Neutrophil (primary cell): Measurements from ENCODE around the gene MGARP.
"Not testable (repeated sequence)": the region's sequence is repeated elsewhere in the genome, so short reads cannot be mapped to it uniquely, and the experiment has no call there.

ENCODE experiments used
- H3K27ac ChIP-seq: fragments of 200-600 bp; sonication (generic); 2 replicates; pipeline ENCODE4 v1.5.1; 2016; ENCODE audit warnings: mild to moderate bottlenecking, moderate library complexity
- H3K27me3 ChIP-seq: fragments of 200-600 bp; sonication (generic); 2 replicates; pipeline ENCODE4 v1.6.0; 2016; ENCODE audit warnings: mild to moderate bottlenecking
- H3K36me3 ChIP-seq: fragments of 200-600 bp; sonication (generic); 2 replicates; pipeline ENCODE4 v1.5.1; 2017
- H3K4me1 ChIP-seq, 2 experiments: fragments of 200-600 bp in 1 of 2; sonication (generic) in 1 of 2; 1 replicate in 1 of 2; 2 replicates in 1 of 2; pipeline versions ENCODE4 v1.5.1 to v1.6.1; 2013 to 2016; ENCODE audit warnings: low read depth in 1 of 2, low read length in 1 of 2, mild to moderate bottlenecking in 1 of 2, moderate library complexity in 1 of 2; ENCODE audit not compliant: control insufficient read depth in 1 of 2, insufficient read depth in 1 of 2
- H3K4me3 ChIP-seq, 2 experiments: fragments of 200-600 bp in 1 of 2; sonication (generic) in 1 of 2; 1 replicate in 1 of 2; 2 replicates in 1 of 2; pipeline ENCODE4 v1.5.1; 2013 to 2016; ENCODE audit warnings: low read depth in 1 of 2, low read length in 1 of 2, mild to moderate bottlenecking in 1 of 2, moderate library complexity in 1 of 2
- H3K9me3 ChIP-seq: fragments of 200-600 bp; sonication (generic); 2 replicates; pipeline ENCODE4 v1.5.1; 2016
- CTCF ChIP-seq: fragments of 200-600 bp; sonication (generic); IDR thresholded peaks from 2 replicates; pipeline ENCODE4 v1.5.1; 2016; ENCODE audit warnings: antibody characterized with exemption

Gene MGARP

GRCh38 chr4:139265654-139266053 lies 14.4 kb downstream of the MGARP start:
- H3K27me3 ChIP-seq: no peaks in the 10 kb centered on the region
- H3K27ac ChIP-seq: no peak overlapping the region
- no peaks in the 10 kb centered on the region for H3K36me3 ChIP-seq
- no peak for TF ChIP-seq CTCF
- no peaks in the 10 kb centered on the region for H3K9me3 ChIP-seq
- peaks cover 7 to 8% of the 10 kb centered on the region in 2 experiments for H3K4me1 ChIP-seq
- H3K4me3 ChIP-seq: no peak overlapping the region

- no peaks in the 10 kb centered on the region for H3K27me3 ChIP-seq
- H3K27ac ChIP-seq: no peak overlapping the region
- H3K4me3 ChIP-seq: no peak overlapping the region
- H3K9me3 ChIP-seq: no peaks in the 10 kb centered on the region
- H3K36me3 ChIP-seq: no peaks in the 10 kb centered on the region
- H3K4me1 ChIP-seq: no peaks in the 10 kb centered on the region
- no peak for TF ChIP-seq CTCF
Measured at GRCh38 chr4:139256349-139256748, 23.7 kb downstream of the MGARP start.

GRCh38 chr4:139255581-139255980 lies 24.4 kb downstream of the MGARP start:
- H3K4me3 ChIP-seq, H3K4me1 ChIP-seq, H3K9me3 ChIP-seq, H3K27me3 ChIP-seq, H3K27ac ChIP-seq, H3K36me3 ChIP-seq: not testable (repeated sequence)

- no peak overlapping the region for H3K27ac ChIP-seq
- H3K9me3 ChIP-seq: no peaks in the 10 kb centered on the region
- no peaks in the 10 kb centered on the region for H3K27me3 ChIP-seq
- H3K4me1 ChIP-seq: no peaks in the 10 kb centered on the region
- H3K36me3 ChIP-seq: no peaks in the 10 kb centered on the region
- TF ChIP-seq CTCF: no peak
- H3K4me3 ChIP-seq: no peak overlapping the region
Measured at GRCh38 chr4:139253713-139254112, 26.3 kb downstream of the MGARP start.

GRCh38 chr4:139253046-139253445 lies 27.0 kb downstream of the MGARP start:
- no peak overlapping the region for H3K27ac ChIP-seq
- H3K27me3 ChIP-seq: no peaks in the 10 kb centered on the region

GRCh38 chr4:139247700-139248238 lies 32.3 kb downstream of the MGARP start:
- H3K9me3 ChIP-seq: no peaks in the 10 kb centered on the region
- H3K4me1 ChIP-seq: no peaks in the 10 kb centered on the region
- TF ChIP-seq CTCF: no peak
- H3K27me3 ChIP-seq: no peaks in the 10 kb centered on the region
- no peak overlapping the region for H3K27ac ChIP-seq
- H3K36me3 ChIP-seq: no peaks in the 10 kb centered on the region
- H3K4me3 ChIP-seq: no peak overlapping the region

More at GRCh38 chr4:139253046-139253445, 27.0 kb downstream of the MGARP start:
- no peaks in the 10 kb centered on the region for H3K9me3 ChIP-seq
- no peaks in the 10 kb centered on the region for H3K4me1 ChIP-seq
- no peaks in the 10 kb centered on the region for H3K36me3 ChIP-seq
- H3K4me3 ChIP-seq: no peak overlapping the region
- no peak for TF ChIP-seq CTCF
